Measurements from ENCODE around the gene PRKAG1.

DNA sequence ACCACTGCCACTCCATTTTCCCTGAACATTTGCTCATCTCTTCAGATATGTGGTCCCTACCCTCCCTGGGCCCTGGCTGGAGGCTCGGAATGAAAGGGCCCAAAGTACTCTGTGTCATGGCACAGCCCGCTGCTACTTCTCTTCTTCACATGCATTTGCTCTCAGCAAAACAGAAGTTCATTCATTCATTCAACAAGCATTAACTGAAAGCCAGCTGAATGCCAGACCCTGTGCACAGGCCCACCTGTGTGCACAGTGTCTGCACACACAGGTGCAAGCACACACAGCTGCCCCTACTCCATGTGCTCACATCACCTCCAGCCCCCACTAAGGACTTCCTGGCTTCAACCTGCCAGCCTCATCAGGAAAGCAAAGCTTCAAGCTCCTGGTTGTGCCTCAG, 32.7 kb downstream of the PRKAG1 start:
- TF ChIP-seq, protein P1, sequence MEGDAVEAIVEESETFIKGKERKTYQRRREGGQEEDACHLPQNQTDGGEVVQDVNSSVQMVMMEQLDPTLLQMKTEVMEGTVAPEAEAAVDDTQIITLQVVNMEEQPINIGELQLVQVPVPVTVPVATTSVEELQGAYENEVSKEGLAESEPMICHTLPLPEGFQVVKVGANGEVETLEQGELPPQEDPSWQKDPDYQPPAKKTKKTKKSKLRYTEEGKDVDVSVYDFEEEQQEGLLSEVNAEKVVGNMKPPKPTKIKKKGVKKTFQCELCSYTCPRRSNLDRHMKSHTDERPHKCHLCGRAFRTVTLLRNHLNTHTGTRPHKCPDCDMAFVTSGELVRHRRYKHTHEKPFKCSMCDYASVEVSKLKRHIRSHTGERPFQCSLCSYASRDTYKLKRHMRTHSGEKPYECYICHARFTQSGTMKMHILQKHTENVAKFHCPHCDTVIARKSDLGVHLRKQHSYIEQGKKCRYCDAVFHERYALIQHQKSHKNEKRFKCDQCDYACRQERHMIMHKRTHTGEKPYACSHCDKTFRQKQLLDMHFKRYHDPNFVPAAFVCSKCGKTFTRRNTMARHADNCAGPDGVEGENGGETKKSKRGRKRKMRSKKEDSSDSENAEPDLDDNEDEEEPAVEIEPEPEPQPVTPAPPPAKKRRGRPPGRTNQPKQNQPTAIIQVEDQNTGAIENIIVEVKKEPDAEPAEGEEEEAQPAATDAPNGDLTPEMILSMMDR (conservative IDR thresholded peaks at IDR 0.05; ENCODE audit: low read depth, low read length): no peak
- TF ChIP-seq EZH2 (IDR thresholded peaks at IDR 0.05; ENCODE audit: low read length, unreplicated experiment): no peak
